Transverse colon (tissue), 4 donors: Measurements from ENCODE around the gene HEATR5B. TPM values are rescaled to one million over a fixed set of nuclear protein-coding genes. Genes with fewer than 3 reads are reported as not detected.
A peak's percentile ranks its signal among the peaks of the same experiment; 100 is the strongest.
"Not testable (repeated sequence)": the region's sequence is repeated elsewhere in the genome, so short reads cannot be mapped to it uniquely, and the experiment has no call there.

ENCODE experiments used
- DNase-seq: peaks from one replicate; pipeline ENCODE4 v3.0.0-alpha.2; 2019
- H3K27ac ChIP-seq, 4 donors: fragments of 200-600 bp; sonication (generic); 2 replicates each; pipeline ENCODE4 v1.5.1; 2016 to 2018; ENCODE audit warnings: inconsistent platforms in 4 of 4
- H3K27me3 ChIP-seq: fragments of 200-600 bp; sonication (generic); 2 replicates; pipeline ENCODE4 v1.5.1; 2017; ENCODE audit warnings: inconsistent platforms
- H3K36me3 ChIP-seq, 4 donors: fragments of 200-600 bp; sonication (generic); 2 replicates each; pipeline ENCODE4 v1.5.1; 2017 to 2019; ENCODE audit warnings: inconsistent platforms in 4 of 4
- H3K4me1 ChIP-seq, 4 donors: fragments of 200-600 bp; sonication (generic); 2 replicates each; pipeline ENCODE4 v1.5.1; 2017 to 2020; ENCODE audit warnings: inconsistent platforms in 4 of 4
- H3K4me3 ChIP-seq, 4 donors: fragments of 200-600 bp; sonication (generic); 1 replicate in 1 of 4; 2 replicates in 3 of 4; pipeline versions ENCODE4 v1.5.1 to v1.6.1; 2017 to 2019; ENCODE audit warnings: inconsistent platforms in 4 of 4
- H3K9me3 ChIP-seq, 2 donors: fragments of 200-600 bp; sonication (generic); 2 replicates each; pipeline ENCODE4 v1.5.1; 2017 to 2019; ENCODE audit warnings: inconsistent platforms in 2 of 2
- CTCF ChIP-seq, 5 experiments: fragments of 200-600 bp in 3 of 5; fragments of 450-650 bp in 2 of 5; sonication (generic) in 3 of 5; IDR thresholded peaks; 1 replicate in 2 of 5; 2 replicates in 3 of 5; pipeline ENCODE4 v1.5.1; 2016 to 2017; ENCODE audit warnings: antibody characterized with exemption in 5 of 5, inconsistent platforms in 3 of 5, mild to moderate bottlenecking in 2 of 5, moderate library complexity in 1 of 5
- EP300 ChIP-seq: sonication (generic); formaldehyde crosslinking; IDR thresholded peaks from one replicate; pipeline ENCODE4 v1.6.1; 2017; ENCODE audit warnings: antibody characterized with exemption, low read depth
- POLR2A ChIP-seq: fragments of 450-650 bp; IDR thresholded peaks from one replicate; pipeline ENCODE4 v1.6.1; 2016; ENCODE audit warnings: antibody characterized with exemption, mild to moderate bottlenecking, moderate library complexity
- POLR2AphosphoS5 ChIP-seq, 3 donors: sonication (generic); formaldehyde crosslinking; IDR thresholded peaks; one replicate each; pipeline ENCODE4 v1.6.1; 2016; ENCODE audit warnings: antibody characterized with exemption in 3 of 3
- WGBS, 2 donors: methylation state at CpG; one replicate each; pipeline ENCODE4 v1.1.5; 2018; ENCODE audit warnings: low coverage in 1 of 2; 5-methylcytosine and 5-hydroxymethylcytosine counted together
- in situ Hi-C, 4 donors: fragments of 200-750 bp; cut with MboI; loops; one replicate each; pipeline versions ENCODE4 v1.15.0 to v1.15.1; 2017; ENCODE audit warnings: low sequenced_read_pairs in 3 of 4, low pct_ligation_motif_present in 1 of 4, low pct_unique_long_range_greater_than_20kb in 1 of 4
- intact Hi-C: fragments of 100-400 bp; cut with DNase I; formaldehyde crosslinking; loops from one replicate; pipeline ENCODE4 v1.15.1; 2023; ENCODE audit warnings: low total_unique reads
- total RNA-seq, 4 donors: library from RNA; depleted of rRNA; stranded (reverse); fragments of >200 nt; gene quantifications; one replicate each; pipeline ENCODE4 v1.1.0, GENCODE V29; 2016

Gene HEATR5B
- total RNA-seq, 4 donors from 2014 or later: 17.9 to 45.4 (median 29.9) TPM

- H3K36me3 ChIP-seq: peaks cover 0 to 47% (median 20%) of the 10 kb centered on the region in 4 donors
- 70 to 73% methylated on average over 4 to 6 of the region's 6 CpGs for WGBS, 2 donors
- intact Hi-C loops: no loop called here
- no peak overlapping the region for H3K4me3 ChIP-seq
- TF ChIP-seq EP300 (no peak), POLR2A (no peak), CTCF (IDR thresholded peaks at IDR 0.05) (no peak), POLR2AphosphoS5 (IDR thresholded peaks at IDR 0.05) (no peak)
- peak overlapping the region in 2 of 4 donors; percentile 27 to 37 for H3K27ac ChIP-seq
- H3K9me3 ChIP-seq: no peaks in the 10 kb centered on the region
- no peaks in the 10 kb centered on the region for H3K27me3 ChIP-seq
- DNase-seq: no peak
- H3K4me1 ChIP-seq: peaks cover 0 to 16% (median 7%) of the 10 kb centered on the region in 4 donors
- in situ Hi-C loops: loop anchor here in 3 of 4 donors (10.0 to 25.0 kb wide), 2 partner anchors 213 to 216 kb away; no protein-coding TSS in a partner anchor
Measured at GRCh38 chr2:37000318-37000717, 83.9 kb downstream of the HEATR5B start.

DNA sequence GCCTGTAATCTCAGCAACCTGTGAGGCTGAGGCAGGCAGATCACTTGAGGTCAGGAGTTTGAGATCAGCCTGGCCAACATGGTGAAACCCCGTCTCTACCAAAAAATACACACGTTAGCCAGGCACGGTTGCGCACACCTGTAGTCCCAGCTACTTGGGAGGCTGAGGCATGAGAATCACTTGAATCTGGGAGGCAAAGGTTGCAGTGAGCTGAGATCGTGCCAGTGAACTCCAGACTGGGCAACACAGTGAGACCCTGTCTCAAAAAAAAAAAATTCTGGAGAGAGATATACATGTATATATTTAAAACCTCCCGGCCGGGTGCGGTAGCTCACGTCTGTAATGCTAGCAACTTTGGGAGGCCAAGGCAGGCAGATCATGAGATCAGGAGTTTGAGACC is 84.8 kb downstream of the HEATR5B start:
- Histone ChIP-seq H3K4me1 (peaks cover 0 to 16% (median 5%) of the 10 kb centered on the region in 4 donors), H3K36me3 (peaks cover 0 to 47% (median 18%) of the 10 kb centered on the region in 4 donors)
- H3K27me3 ChIP-seq, DNase-seq, H3K9me3 ChIP-seq, intact Hi-C loops, in situ Hi-C loops, H3K27ac ChIP-seq, H3K4me3 ChIP-seq: not testable (repeated sequence)
- 99% methylated on average over 9 of the region's 9 CpGs; no CpG with 5 or more reads in 1 of the 2 donors for WGBS, 2 donors

- 83 to 86% methylated on average over 6 of the region's 6 CpGs for WGBS, 2 donors
- no peak overlapping the region for H3K27ac ChIP-seq
- no peaks in the 10 kb centered on the region for H3K9me3 ChIP-seq
- no peak for DNase-seq
- peaks cover 0 to 40% (median 2%) of the 10 kb centered on the region in 4 donors for H3K36me3 ChIP-seq
- no peaks in the 10 kb centered on the region for H3K4me1 ChIP-seq
- in situ Hi-C loops (no loop called here), intact Hi-C loops (no loop called here)
- H3K4me3 ChIP-seq: no peak overlapping the region
- no peak for TF ChIP-seq CTCF (IDR thresholded peaks at IDR 0.05)
- no peak for TF ChIP-seq POLR2A
- TF ChIP-seq EP300: no peak
- TF ChIP-seq POLR2AphosphoS5 (IDR thresholded peaks at IDR 0.05): no peak
- no peaks in the 10 kb centered on the region for H3K27me3 ChIP-seq
Measured at GRCh38 chr2:36993841-36994620, 90.1 kb downstream of the HEATR5B start.

DNA sequence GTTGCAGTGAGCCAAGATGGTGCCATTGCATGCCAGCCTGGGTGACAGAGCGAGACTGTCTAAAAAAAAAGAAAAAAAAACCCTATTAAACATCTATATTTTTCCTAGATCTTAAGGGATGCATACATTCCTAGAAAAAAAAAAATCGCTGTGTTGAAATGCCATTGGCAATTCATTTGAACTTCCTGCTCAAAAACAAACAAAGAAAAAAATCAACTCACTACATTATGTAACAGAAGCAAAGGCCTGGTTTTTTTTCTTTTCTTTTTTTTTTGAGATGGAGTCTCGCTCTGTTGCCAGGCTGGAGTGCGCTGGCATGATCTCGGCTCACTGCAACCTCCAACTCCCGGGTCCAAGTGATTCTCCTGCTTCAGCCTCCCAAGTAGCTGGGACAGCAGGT is 96.2 kb downstream of the HEATR5B start:
- DNase-seq: no peak
- Histone ChIP-seq H3K27me3 (no peaks in the 10 kb centered on the region), H3K9me3 (no peaks in the 10 kb centered on the region), H3K36me3 (peaks cover 0 to 10% (median 5%) of the 10 kb centered on the region in 4 donors), H3K27ac (no peak overlapping the region), H3K4me1 (peaks cover 0 to 2% (median under 1%) of the 10 kb centered on the region in 4 donors), H3K4me3 (no peak overlapping the region)
- TF ChIP-seq CTCF (IDR thresholded peaks at IDR 0.05) (no peak), POLR2A (no peak), EP300 (no peak), POLR2AphosphoS5 (IDR thresholded peaks at IDR 0.05) (no peak)
- in situ Hi-C loops: no loop called here
- WGBS, 2 donors: 74 to 81% methylated on average over 6 of the region's 6 CpGs
- intact Hi-C loops: no loop called here
